SH-SY5Y (cell line): ENCODE measurements around the gene TMEM87A.

ENCODE experiments used
- GATA2 ChIP-seq: IDR thresholded peaks from 2 replicates; pipeline ENCODE4 v1.6.1; 2011; ENCODE audit warnings: mild to moderate bottlenecking, low read depth, low read length
- GATA3 ChIP-seq: IDR thresholded peaks from 2 replicates; pipeline ENCODE4 v1.6.1; 2011; ENCODE audit warnings: low read depth, mild to moderate bottlenecking, low read length, moderate library complexity

DNA sequence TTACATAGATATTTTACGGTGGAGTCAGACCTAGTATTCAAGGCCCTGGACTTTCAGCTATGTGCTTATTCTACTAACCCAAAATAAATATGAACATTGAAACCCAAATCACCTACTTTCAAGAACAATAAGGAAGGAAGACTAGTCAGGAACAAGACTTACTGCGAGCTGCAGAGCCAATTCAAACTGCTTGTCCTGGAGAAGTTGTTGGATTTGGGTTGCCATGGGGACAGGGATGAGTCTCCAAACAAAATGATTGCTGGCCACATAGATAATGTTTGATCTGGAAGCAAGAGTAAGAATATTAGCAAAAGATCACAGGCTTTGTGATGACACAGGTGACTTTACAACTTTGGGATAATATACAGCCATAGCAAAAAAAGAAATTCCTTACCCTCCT, 95.2 kb downstream of the TMEM87A start:
- TF ChIP-seq GATA2 (no peak), GATA3 (no peak)
